GM12878 (cell line): ENCODE results near the gene PRRC1. TPM values are rescaled to one million over a fixed set of nuclear protein-coding genes. Genes with fewer than 3 reads are reported as not detected.

Source experiments
- ATF7 ChIP-seq: fragments of 450-650 bp; IDR thresholded peaks from 2 replicates; pipeline ENCODE4 v1.6.1; 2016; ENCODE audit warnings: low read depth, mild to moderate bottlenecking
- BHLHE40 ChIP-seq, 2 experiments: fragments of 450-650 bp in 1 of 2; IDR thresholded peaks; 2 replicates each; pipeline ENCODE4 v1.6.1; 2011 to 2017; ENCODE audit warnings: low read depth in 2 of 2, borderline replicate concordance in 1 of 2, improper control_type of control experiment in 1 of 2, low read length in 1 of 2, mild to moderate bottlenecking in 1 of 2
- CEBPZ ChIP-seq: fragments of 150-350 bp; IDR thresholded peaks from 2 replicates; pipeline ENCODE4 v1.6.1; 2016; ENCODE audit warnings: low read depth, low read length
- ESRRA ChIP-seq: IDR thresholded peaks from 2 replicates; pipeline ENCODE4 v1.6.1; 2012; ENCODE audit warnings: mild to moderate bottlenecking, low read length, improper control_type of control experiment
- PKNOX1 ChIP-seq: fragments of 450-650 bp; IDR thresholded peaks from 2 replicates; pipeline ENCODE4 v1.6.1; 2016; ENCODE audit warnings: mild to moderate bottlenecking
- POLR2AphosphoS2 ChIP-seq: IDR thresholded peaks from 2 replicates; pipeline ENCODE4 v1.6.1; 2011; ENCODE audit warnings: low read depth, mild to moderate bottlenecking, low read length, improper control_type of control experiment, moderate library complexity
- SPI1 ChIP-seq: IDR thresholded peaks from 2 replicates; pipeline ENCODE4 v1.6.1; 2011; ENCODE audit warnings: low read depth, mild to moderate bottlenecking, low read length, moderate library complexity, borderline replicate concordance; ENCODE audit not compliant: insufficient read depth
- ZBTB33 ChIP-seq: fragments of 450-650 bp; IDR thresholded peaks from 2 replicates; pipeline ENCODE4 v1.6.1; 2017; ENCODE audit warnings: mild to moderate bottlenecking
- polyA plus RNA-seq, 11 experiments: library from polyadenylated mRNA; depleted of rRNA in 4 of 11; unstranded in 6 of 11; stranded (reverse) in 5 of 11; fragments of >200 nt; fragmentation: Nextera tagmentation in 4 of 11; fragmentation: Illumina TruSeq in 1 of 11; extraction: Ambion mirVana in 4 of 11; extraction: Trizol in 1 of 11; gene quantifications; 1 replicate in 1 of 11; 2 replicates in 10 of 11; pipeline versions ENCODE4 v1.2.1 to v1.2.3, GENCODE V29; 2011 to 2016; ENCODE audit warnings: inconsistent platforms in 2 of 11, missing spikeins in 2 of 11, low read depth in 1 of 11
- total RNA-seq, 4 experiments: library from RNA; depleted of rRNA in 3 of 4; stranded (reverse); fragments of >200 nt in 3 of 4; fragmentation: Illumina TruSeq in 1 of 4; extraction: Trizol in 1 of 4; gene quantifications; 2 replicates each; pipeline versions ENCODE4 v1.2.1 to v1.2.3, GENCODE V29; 2013 to 2021

Gene PRRC1
- total and polyA plus RNA-seq, 10 of the 15 experiments (the other 5 are each of a cell fraction or from before 2014, with no cell fraction given): 19.0 to 54.5 (median 31.0) TPM

GRCh38 chr5:127556609-127557334 lies 39.3 kb downstream of the PRRC1 start (continued):
- TF ChIP-seq ESRRA (no peak), BHLHE40 (IDR thresholded peaks at IDR 0.05; ENCODE audit: borderline replicate concordance in 1 of 2, low read depth in 2 of 2, low read length in 1 of 2) (no peak), SPI1 (no peak), ATF7 (no peak), CEBPZ (no peak), ZBTB33 (no peak), POLR2AphosphoS2 (no peak), PKNOX1 (no peak)
